GM10266 (cell line): Measurements from ENCODE around the gene FBXO48.

Source experiments
- DNase-seq: peaks from one replicate; pipeline ENCODE4 v3.0.0; 2012; ENCODE audit errors: extremely low spot score
- TF ChIP-seq, protein P1 (sequence below): IDR thresholded peaks from 2 replicates; pipeline ENCODE4 v1.5.1; 2012; ENCODE audit warnings: mild to moderate bottlenecking, low read depth; ENCODE audit not compliant: control insufficient read depth, insufficient read depth; ENCODE audit errors: missing control alignments

The FBXO48 gene

DNA sequence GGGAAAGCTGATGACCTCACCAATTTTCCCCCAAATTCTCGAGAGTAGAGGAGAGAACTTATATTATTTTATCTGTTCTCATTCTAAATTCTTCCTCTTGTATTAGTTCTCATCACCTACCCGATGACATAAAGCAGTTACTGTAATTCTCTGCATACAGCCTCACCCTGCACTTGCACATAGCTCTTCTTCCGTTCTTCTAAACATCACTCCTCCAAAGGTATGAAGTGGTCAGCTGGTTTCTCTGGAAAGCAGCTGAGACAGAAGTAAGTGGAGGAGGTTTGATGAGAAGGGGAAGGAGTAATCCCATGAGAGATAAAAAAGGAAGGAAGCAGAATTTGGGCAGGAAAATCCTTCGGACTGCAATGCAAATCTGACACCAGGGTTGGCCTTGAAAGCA lies 39.0 kb downstream of the FBXO48 start:
- no peak for DNase-seq
- TF ChIP-seq, protein P1, sequence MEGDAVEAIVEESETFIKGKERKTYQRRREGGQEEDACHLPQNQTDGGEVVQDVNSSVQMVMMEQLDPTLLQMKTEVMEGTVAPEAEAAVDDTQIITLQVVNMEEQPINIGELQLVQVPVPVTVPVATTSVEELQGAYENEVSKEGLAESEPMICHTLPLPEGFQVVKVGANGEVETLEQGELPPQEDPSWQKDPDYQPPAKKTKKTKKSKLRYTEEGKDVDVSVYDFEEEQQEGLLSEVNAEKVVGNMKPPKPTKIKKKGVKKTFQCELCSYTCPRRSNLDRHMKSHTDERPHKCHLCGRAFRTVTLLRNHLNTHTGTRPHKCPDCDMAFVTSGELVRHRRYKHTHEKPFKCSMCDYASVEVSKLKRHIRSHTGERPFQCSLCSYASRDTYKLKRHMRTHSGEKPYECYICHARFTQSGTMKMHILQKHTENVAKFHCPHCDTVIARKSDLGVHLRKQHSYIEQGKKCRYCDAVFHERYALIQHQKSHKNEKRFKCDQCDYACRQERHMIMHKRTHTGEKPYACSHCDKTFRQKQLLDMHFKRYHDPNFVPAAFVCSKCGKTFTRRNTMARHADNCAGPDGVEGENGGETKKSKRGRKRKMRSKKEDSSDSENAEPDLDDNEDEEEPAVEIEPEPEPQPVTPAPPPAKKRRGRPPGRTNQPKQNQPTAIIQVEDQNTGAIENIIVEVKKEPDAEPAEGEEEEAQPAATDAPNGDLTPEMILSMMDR = no peak

DNA sequence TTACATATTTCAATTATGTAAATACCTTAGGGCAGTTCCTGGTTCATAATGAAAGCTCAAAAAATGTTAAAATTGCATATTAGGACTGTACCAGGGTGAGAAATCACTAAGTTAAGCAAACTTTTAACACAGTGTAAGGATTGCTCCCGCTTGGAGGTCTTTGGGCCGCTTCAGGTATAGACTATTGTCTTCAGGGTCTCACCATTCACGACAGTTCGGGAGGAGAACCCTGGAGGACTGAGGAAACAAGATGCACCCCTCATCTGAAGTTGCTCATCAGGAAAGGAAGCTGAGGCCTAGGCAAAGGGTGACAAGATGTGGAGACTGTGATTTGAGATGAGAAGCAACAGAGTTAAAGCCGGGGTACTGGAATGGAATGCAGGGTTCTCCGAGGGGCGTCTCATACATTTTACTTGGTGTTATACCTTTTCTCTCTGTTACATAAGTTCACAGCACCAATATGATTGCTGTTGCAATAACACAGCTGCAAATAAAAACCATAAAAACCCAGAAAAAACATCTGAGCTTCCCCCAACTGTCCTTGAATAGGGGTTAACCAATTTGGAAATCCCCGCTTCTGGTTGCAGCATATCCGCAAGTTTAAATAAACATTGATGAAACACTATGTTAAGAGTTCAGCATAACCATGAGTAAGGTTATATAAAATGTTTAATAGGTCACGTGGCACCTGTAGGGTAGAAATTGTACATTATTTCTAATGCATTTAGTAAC lies 40.1 kb downstream of the FBXO48 start:
- TF ChIP-seq, protein P1 = no peak
- DNase-seq = peak; percentile 33

DNA sequence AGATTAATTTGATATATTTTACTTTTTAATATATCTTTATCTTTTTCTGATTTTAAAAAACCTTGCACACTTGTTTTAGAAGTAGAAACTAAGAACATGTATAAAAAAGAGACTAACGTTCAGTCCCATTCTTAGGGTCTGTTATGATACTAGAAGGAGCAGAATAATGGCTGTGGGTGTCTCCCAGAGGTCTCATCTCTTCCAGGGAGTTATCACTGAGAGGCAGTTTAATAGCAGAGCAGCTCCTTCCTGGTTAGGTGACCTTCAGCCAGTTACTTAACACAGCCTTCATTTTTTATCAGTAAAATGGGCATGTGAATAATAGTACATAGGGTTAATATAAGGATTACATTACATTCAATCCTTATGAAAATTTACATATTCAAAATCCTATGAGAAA lies 40.6 kb downstream of the FBXO48 start:
- TF ChIP-seq, protein P1 = no peak

DNA sequence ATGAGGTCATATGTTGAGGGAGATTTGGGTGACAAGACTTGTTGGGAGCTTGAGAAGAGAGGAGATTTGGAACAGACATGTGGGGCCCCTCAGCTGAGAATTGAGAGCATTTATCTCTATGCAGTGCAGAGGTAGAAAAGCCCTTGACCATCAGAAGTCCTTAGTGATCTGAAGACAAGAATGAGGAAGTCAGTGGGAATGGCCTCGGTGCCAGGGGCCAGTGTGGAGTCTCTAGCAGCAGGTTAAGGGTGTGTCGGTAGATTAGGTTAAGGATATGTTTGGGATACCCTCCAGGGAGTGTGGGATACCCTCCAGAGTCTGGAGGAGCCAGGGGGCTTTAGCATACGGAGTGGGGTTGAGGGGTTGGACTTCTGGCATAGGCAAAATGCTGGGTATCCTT lies 41.6 kb downstream of the FBXO48 start:
- no peak for DNase-seq
- TF ChIP-seq, protein P1 = no peak

More for the DNA sequence above, 40.6 kb downstream of the FBXO48 start:
- DNase-seq = no peak

DNA sequence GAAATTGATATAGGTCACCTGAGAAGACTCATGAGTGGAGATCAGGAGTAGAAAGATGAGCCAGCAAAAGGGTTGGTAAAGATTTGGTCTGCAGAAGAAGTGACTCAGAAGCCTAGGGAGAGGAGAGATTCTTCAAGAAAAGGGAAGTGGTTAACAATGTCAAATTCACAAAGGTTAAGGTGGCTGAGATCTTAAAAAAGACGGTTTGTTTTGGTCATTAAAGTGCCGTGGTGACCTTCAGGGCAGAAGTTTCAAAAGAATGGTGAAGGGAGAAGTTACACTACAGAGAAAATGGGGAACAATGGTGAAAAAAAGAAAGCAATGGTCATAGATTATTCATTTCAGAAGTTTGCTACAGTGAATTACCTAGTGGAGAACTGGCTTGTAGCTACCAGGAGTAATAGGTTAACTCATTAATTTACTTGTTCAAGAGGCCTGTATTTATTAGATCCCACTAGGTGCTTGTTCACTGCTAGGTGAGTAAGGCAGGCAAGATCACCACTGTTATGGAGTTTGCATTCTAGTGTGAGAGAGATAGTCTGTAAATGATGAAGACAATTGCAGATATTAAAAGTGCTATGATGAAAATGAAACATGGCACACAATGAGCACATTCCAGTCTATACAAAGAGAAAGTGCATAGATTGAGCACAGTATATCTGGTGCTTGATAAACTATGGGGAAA lies 43.0 kb downstream of the FBXO48 start:
- peak; percentile 59 for DNase-seq

DNA sequence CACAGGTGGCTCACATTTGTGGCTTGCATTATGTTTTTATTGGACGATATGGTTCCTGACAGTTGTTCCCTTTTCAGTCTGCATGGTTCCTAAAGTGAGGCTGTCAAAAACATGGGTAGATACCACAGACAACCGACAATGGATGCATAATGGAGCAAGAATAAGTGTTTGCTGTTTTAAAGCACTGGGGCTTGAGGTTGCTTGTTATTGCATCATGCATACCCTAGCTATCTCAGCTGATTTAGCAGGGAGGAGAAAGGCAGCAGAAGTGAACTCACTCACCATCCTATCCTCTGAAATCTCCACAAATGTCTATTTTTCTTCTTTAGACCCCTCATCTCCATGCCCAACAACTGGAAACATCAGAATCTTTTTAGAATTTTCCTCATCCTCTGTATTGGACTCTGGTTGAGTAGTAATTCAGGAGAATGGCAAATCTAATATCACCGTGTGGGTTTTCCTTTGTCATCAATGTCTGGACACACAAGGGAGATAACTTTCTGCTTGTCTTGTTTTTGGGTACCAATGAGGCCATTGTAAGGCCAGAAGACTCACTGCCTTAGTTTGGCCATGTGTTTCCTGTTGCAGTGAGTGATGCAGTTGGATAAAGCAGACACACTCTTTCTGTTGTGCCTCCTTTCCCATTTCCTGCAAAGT lies 46.7 kb downstream of the FBXO48 start:
- TF ChIP-seq, protein P1 = no peak
- DNase-seq = no peak

More for the DNA sequence above, 43.0 kb downstream of the FBXO48 start:
- TF ChIP-seq, protein P1 = no peak
